Right lung (tissue), 10 donors: Measurements from ENCODE around the gene HAGH. TPM values are rescaled to one million over a fixed set of nuclear protein-coding genes. Genes with fewer than 3 reads are reported as not detected.
A peak's percentile ranks its signal among the peaks of the same experiment; 100 is the strongest.
"Not testable (repeated sequence)": the region's sequence is repeated elsewhere in the genome, so short reads cannot be mapped to it uniquely, and the experiment has no call there.

Experiments
- DNase-seq, 2 donors: peaks; one replicate each; pipeline ENCODE4 v3.0.0-alpha.2; 2013
- long read RNA-seq, 8 donors: transcript quantifications; one replicate each; lab custom pipeline, GENCODE V29; 2026
- polyA plus RNA-seq, 5 donors: library from polyadenylated mRNA; unstranded; fragments of 120-200 nt; gene quantifications; one replicate each; pipeline versions ENCODE4 v1.2.1 to v1.2.3, GENCODE V29; 2013; ENCODE audit warnings: inconsistent platforms in 1 of 5, low replicate concordance in 1 of 5; ENCODE audit not compliant: insufficient read length in 5 of 5, insufficient read depth in 1 of 5

HAGH gene
- polyA plus RNA-seq: 10 to 100 TPM; 20.1 to 32.2 (median 26.6) TPM
- long read RNA-seq, donor 1, transcript HAGH-202 (9 exons, 2,984 nt): major isoform, 9 of 13 reads
- long read RNA-seq, donor 1, partial matches to known transcripts: 0 of 13 reads
- long read RNA-seq, donor 1, other reads (novel, unspliced or antisense): 0 of 13 reads
- long read RNA-seq, donor 2, transcript HAGH-202 (9 exons, 2,984 nt): major isoform, 6 of 7 reads
- long read RNA-seq, donor 2, partial matches to known transcripts: 0 of 7 reads
- long read RNA-seq, donor 2, other reads (novel, unspliced or antisense): 0 of 7 reads
- long read RNA-seq, donor 3, partial matches to known transcripts: 0 of 5 reads
- long read RNA-seq, donor 3, other reads (novel, unspliced or antisense): 0 of 5 reads
- long read RNA-seq, donor 4, partial matches to known transcripts: 0 of 5 reads
- long read RNA-seq, donor 4, other reads (novel, unspliced or antisense): 0 of 5 reads
- long read RNA-seq, donor 5, transcript HAGH-202 (9 exons, 2,984 nt): major isoform, 11 of 16 reads
- long read RNA-seq, donor 5, partial matches to known transcripts: 0 of 16 reads
- long read RNA-seq, donor 5, other reads (novel, unspliced or antisense): 0 of 16 reads
- long read RNA-seq, donor 6, transcript HAGH-201 (10 exons, 1,257 nt): major isoform, 6 of 11 reads
- long read RNA-seq, donor 6, partial matches to known transcripts: 0 of 11 reads
- long read RNA-seq, donor 6, other reads (novel, unspliced or antisense): 0 of 11 reads
- long read RNA-seq, donor 7, partial matches to known transcripts: 5 of 14 reads
- long read RNA-seq, donor 7, other reads (novel, unspliced or antisense): 0 of 14 reads
- long read RNA-seq, donor 8, partial matches to known transcripts: 0 of 5 reads
- long read RNA-seq, donor 8, other reads (novel, unspliced or antisense): 0 of 5 reads

DNA sequence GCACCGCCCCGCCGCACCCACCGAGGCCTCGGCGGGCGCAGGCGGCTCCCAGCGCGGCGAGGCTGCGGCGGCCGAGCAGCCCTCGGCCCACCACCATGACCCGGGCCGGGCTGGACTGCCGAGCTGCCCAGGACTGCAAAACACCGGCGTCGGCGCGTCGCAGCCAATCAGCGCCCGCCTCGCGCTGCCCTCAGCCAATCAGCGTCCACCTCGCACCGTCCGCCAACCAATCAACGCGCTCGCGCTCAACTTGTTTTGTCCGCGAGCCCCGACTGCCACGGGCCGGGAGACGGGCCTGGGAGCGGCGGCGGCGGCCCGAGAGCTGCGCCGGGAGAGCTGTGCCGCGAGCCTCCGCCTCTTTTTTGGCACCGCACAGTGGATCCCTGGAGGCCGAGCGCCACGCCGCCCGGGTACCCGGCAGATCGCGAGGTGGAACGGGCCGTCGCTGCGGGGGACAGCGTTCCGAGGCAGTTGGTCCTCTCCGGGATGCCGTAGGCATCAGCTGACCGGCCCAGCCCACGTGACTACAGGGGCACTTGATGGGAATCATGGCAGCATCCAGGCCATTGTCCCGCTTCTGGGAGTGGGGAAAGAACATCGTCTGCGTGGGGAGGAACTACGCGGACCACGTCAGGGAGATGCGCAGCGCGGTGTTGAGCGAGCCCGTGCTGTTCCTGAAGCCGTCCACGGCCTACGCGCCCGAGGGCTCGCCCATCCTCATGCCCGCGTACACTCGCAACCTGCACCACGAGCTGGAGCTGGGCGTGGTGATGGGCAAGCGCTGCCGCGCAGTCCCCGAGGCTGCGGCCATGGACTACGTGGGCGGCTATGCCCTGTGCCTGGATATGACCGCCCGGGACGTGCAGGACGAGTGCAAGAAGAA is at the start of gene HAGH, which contains the start of gene FAHD1:
TSS of gene HAGH (minus strand) at position 135 of the 883 bp plus-strand sequence. CDS start at position 97, 38 bp downstream.
TSS of gene FAHD1 (plus strand) at position 516 of the 883 bp plus-strand sequence. CDS start at position 549, 33 bp downstream.
- DNase-seq: peak; percentile 96 to 97

DNA sequence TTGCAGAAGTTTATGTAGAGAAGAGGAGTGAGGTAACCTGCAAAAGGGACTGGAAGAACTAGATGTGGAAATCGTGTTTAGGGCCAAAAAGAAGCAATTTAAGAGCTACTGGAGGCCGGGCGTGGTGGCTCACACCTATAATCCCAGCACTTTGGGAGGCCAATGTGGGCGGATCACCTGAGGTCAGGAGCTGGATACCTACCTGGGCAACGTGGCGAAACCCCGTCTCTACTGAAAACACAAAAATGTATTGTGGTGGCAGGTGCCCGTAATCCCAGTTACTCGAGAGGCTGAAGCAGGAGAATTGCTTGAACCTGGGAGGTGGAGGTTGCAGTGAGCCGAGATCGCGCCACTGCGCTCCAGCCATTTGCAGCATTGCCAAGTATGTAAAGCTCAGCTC is 49.4 kb upstream of the HAGH start:
- DNase-seq: not testable (repeated sequence)

DNA sequence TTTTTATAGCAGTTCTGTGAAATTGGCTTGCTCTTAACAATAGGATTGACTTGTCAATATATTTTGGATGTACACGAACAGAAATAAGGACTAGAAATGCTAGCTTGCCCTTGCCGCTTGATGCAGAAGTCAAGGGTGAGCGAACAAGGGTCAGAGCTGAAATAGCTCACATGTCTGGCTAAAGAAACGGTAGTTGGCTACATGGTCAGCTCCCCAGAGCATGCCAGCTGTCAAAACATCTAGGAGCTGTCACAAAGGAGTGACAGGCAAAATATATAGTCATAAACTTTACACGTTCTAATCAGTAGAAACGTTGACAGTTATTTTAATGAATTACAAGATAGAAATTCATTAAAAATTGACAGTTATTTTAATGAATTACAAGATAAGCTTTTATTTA is 48.2 kb upstream of the HAGH start:
- no peak for DNase-seq

DNA sequence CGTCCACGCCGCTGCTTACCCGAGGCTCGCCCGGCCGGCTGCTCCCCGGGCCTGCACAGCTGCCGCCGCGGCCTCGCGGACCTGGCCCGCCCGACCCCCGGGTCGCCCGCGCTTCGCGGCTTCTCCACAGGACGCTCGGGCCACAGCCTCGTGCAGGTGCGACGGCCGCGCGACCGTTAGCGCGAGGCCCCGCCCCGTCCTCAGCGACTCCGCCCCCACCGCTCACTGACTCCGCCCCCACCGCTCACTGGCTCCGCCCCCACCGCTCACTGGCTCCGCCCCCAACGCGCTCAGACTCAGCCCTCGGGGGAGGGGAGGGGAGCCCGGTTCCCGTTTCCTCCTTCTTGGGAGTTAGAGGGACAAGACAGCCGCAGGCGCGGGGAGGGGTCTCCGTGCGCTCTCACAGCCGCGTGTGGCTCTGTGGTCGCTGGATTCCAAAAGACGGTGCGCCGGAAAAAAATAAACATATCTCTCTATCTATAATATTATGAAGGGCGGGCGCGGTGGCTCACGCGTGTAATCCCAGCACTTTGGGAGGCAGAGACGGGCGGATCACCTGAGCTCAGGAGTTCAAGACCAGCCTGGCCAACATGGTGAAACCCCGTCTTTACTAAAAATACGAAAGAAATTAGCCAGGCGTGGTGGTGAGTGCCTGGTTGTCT is 45.5 kb upstream of the HAGH start, which contains the start of gene MEIOB:
TSS of gene MEIOB (minus strand) at position 191 of the 662 bp plus-strand sequence. CDS start 3,989 bp downstream, outside the sequence.
- DNase-seq: no peak

DNA sequence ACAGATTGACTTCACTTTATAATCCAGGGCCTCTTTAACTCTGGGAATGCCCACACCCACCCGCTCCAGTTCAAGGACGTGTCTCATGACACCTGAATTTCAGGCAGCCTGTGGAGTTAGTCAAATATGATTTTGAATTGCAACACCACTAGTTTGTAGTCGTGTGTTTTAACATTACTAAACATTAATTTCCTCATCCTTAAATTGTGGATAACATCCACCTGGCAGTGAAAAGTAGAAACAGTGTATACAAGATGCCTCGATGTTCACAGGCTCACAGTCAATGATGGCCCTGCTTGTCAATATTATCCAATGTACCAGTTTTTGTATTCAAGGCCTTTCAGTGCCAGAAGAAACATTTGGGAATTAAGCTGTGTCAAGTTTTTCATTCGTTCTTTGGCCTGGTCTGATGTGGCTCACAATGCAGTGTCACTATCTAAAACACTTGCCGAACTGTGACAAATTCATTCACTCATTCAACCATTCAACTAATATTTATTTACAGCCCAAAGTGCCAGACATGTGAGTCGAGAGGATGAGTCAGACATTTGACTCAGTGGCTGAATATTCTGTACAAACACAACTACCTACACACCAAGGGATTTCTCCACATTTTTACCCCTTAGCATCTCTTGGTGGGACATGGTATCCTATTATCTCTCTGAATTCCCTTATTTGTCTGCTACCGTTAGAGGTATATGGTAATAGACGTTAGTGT is 43.9 kb upstream of the HAGH start:
- DNase-seq: no peak

DNA sequence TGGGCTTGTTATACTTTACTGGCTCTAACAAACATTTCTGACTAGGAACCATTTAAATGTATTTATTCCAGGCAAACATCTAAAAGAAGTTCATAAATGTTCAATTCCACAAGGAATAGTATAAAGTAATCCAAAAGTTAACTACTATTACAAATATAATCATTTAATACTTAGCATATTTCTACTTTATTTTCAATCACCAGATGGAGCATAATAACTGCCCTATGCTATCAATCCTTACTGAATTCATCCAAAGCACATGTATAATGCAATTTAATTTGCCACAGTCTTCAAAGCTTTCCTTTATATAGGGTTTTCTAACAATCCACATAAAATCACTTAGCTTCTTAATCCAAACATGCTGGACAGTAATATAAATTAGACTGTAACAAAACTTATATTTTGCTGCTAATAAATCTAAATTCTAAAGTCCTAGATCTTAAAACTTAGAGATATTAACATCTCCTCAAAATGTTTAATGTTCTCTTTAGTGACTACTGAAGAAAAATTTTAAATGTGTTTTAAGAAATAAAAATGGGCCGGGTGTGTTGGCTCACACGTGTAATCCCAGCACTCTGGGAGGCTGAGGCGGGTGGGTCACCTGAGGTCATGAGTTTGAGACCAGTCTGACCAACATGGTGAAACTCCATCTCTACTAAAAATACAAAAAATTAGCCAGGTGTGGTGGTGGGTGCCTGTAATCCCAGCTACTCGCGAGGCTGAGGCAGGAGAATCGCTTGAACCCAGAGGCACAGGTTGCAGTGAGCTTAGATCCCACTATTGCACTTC is 39.5 kb upstream of the HAGH start:
- no peak for DNase-seq

DNA sequence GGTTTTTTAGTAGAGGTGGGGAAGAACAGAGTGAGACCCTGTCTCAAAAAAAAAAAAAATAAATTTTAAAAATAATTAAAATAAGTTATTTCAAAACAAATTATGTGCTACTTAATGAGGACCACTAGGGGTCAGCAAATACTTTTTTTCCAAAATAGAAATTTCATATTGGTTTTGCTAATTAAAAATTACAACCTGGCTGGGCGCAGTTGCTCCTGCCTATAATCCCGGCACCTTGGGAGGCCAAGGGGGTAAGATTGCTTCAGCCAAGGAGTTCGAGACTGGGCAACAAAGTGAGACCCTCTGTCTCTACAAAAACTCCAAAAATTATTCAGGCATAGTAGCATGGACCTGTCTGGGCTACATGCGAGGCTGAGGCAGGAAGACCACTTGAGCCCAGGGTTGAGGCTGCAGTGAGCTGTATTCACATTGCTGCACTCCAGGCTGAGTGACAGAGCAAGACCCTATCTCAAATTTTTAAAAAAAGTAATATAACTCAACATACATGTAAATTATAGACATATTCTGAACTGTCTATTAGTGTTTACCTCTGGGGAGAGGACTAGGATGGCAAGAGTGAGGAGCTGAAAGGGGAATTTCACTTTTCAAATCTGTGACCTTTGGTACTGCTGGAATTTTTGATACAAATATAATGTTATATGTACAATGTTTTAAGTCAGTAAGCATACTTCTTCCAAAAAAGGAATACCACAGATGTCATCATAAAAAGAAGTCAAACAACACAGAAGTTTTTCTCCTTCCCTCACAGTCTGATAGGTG is 37.2 kb upstream of the HAGH start:
- DNase-seq: peak; percentile 17 to 19

DNA sequence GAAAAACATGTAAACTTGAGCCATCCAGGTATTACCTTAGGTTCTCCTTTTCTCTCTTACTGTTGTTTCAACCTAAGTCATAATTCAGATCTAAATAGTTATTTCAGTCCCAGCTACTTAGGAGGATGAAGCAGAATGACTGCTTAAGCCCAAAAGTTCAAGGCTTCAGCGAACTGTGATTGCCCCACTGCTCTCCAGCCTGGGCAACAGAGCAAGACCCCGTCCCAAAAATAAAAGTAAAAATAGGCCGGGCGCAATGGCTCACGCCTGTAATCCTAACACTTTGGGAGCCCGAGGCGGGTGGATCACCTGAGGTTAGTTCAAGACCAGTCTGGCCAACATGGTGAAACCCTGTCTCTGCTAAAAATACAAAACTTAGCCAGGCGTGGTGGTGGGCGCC is 35.8 kb upstream of the HAGH start:
- DNase-seq: no peak

DNA sequence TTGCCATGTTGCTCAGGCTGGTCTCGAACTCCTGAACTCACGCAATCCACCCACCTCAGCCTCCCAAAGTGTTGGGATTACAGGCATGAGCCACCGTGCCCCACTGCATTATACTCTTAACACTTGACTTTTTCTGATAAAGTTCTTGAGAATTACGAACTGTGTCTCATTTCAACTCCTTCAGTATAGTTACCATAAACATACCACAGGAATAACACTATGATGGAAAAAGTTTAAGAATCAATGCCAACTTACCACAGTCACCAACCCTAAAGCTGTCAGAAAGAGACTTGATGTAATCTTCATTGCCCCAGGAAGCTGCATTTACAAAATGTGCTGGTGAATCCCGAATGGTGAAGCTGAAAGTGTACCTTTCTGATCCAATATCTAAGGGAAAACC is 35.1 kb upstream of the HAGH start:
- no peak for DNase-seq

DNA sequence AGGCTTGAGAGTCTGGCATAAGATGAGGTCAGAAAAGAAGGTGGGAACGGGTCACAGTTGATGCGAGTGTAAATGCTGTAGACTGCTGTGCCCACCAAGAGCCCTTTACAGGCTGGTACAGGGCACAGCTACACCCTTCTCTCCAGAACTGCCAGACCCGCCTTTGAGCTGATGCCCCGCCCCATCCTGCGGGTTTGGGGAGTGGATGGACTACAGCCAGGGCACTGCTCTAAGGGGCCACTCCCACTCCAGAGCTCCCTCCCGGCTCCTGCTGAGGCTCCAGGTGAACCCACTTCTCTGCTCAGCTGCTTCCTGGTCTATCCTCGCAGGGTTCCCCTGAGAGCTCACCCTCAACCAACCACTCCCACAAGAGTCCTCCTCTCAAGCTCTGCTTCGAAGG is 33.0 kb upstream of the HAGH start:
- no peak for DNase-seq

DNA sequence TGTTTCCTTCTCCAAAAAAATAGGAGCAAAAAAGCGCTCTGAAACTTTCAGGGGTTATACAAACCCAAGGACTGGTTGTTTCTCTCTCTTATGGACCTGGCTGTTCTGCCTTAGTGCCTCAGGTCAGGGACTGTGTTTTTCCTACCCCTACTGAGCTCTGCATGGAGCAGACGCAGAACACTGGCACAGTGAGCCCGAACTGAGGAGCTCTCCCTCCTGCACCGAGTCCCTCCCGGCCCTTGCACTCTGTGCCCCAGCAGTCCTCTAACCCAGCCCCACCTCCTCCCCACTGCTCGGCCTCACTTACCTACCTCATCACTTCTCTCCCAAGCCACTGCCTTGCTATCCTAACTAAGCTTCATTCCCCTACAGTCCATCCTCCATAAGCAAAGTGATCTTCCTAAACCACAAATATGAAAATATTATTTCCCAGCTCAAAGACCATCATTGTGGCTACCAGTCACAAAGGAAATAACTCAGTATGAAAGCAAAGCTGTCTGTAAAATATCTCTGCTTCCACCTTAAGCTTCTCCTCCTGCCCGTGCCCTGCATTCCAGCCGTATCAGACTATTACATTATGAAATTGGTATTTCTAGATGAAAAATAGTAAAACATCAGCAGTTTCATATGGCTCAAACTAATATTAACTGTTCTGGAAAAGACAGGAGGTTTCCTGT is 31.7 kb upstream of the HAGH start:
- no peak for DNase-seq

DNA sequence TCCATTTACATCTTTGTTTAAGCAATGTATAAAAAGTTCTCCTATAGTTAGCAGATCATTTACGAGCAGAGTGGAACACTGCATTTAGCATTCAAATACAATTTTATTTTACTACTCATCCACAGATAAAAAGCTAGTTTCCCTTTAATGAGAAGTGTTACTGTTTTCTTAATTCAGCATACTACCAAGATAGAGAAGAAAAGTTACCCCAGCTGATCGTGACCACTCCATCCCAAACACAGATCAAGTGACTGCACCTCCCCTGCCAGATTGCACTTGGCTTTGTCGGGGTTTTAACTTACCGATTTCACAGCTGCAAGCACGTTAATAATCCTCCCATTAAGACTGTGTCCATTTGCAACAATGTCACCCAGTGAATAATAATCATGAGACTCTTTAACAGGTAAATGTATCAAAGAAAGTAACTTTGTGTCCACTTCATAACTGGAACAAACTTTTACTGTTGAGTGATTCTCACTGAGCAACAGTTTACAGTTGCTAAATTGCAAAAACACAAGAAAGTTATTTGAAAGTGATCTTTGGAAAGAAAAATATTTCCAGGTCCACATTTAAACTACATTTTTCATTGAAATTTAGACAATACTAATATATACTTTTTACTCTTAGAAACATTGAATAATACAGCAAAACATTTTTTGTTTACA is 30.9 kb upstream of the HAGH start:
- no peak for DNase-seq

DNA sequence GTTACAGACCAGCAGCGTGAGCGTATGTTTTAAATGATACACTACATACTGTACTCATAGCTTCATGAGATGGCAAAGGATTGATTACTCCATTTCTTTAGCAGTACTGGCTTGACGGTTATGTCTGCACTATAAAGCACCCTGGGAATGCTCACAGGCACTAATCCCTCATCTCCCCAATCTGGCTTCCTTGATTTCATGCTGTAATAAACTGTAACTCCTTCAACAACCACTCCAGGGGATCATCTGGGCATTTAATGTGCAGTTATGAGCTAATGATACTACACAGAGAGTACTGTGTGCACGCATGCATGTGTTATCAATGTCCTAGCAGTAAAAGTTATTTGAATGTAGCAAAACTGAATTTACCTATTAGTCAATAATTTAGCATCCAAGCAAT is 25.2 kb upstream of the HAGH start:
- DNase-seq: no peak

DNA sequence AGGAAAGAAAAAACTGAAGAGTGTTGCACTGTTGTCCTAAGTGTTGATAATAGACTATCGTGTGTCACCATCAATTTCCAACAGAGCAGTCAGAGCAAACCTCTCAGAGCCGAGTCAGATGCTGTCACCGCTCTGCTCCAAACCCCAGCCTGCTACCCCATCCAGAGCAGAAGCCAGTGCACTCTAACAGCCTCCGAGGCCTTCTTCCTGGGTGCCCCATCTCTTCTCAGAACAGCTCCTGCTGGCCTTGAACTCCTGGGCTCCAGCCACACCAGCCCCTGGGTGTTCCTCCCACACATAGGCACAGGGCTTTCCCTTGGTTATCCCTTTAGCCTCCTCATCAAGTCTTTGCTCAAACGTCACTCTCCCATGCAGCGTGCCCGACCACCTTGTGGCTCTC is 24.4 kb upstream of the HAGH start:
- DNase-seq: no peak

DNA sequence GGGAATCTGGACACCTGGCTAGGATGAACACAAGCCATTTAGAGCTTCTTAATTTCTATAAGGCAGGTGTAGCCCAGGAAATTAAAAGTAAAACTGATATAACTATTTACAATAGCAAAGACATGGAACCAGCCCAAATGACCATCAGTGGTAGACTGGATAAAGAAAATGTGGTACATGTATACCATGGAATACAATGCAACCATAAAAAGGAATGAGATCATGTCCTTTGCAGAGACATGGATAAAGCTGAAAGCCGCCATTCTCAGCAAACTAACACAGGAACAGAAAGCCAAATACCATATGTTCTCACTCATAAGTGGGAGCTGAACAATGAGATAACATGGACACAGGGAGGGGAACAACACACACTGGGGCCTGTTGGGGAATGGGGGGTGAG is 19.8 kb upstream of the HAGH start:
- no peak for DNase-seq

DNA sequence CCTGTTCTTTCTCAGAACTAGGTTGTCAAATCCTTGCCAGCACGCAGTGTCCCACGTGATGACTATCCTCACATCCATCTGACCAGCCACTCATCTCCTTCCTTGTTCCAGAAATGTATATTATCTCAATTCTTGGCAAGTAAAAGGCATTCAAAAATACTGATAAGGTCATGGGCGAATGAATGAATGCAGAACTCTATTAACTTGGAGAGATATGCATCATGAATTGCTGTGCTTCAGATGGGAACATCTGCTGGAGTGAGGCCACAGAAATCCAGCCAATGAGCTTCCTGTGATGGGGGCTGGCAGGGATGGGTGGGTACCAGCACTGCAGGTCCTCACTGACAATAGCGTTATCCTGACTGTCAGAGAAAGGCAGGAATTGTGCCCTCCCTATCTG is 19.4 kb upstream of the HAGH start:
- DNase-seq: no peak

DNA sequence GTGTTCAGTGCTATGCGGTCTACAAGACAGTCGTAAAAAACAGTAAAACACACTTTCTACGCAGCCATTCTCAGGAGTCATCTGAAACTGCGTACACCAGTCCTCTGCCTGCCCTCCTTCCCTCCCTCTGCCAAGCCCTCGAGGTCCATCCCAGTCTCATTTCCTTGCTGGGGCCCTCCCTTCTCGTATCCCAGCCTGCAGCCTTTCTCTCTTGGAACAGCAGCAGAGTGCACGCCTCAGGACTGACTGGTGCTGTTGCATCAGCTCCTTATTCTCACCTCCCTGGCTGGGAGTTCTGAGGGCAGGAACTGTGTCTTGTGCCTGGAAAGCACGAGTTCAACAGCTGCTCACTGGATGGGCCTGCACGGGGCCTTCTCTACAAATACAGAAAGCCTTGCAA is 12.9 kb upstream of the HAGH start:
- DNase-seq: no peak
